Prostate gland (tissue), 1 donor: ENCODE data around the gene HBA1.

Experiments used
- POLR2A ChIP-seq: fragments of 450-650 bp; IDR thresholded peaks from one replicate; pipeline ENCODE4 v1.6.1; 2016; ENCODE audit warnings: antibody characterized with exemption, mild to moderate bottlenecking
- POLR2AphosphoS5 ChIP-seq: sonication (generic); formaldehyde crosslinking; IDR thresholded peaks from one replicate; pipeline ENCODE4 v1.6.1; 2017; ENCODE audit warnings: antibody characterized with exemption

GRCh38 chr16:180681-181564, 4.4 kb downstream of the HBA1 start:
- no peak for TF ChIP-seq POLR2A
- no peak for TF ChIP-seq POLR2AphosphoS5
